Heart right ventricle (tissue), 16 donors: ENCODE data around the gene OLIG2. TPM values are rescaled to one million over a fixed set of nuclear protein-coding genes. Genes with fewer than 3 reads are reported as not detected.

Experiments
- ATAC-seq, 8 donors: fragments of 200-7000 bp; cut with Tn5 transposase; one replicate each; pipeline ENCODE4 v1.9.1; 2020; ENCODE audit warnings: mild to moderate bottlenecking in 8 of 8, moderate library complexity in 8 of 8, moderate number of reproducible peaks in 1 of 8
- DNase-seq, 2 donors: peaks; one replicate each; pipeline ENCODE4 v3.0.0-alpha.2; 2020
- H3K27ac ChIP-seq, 10 donors: fragments of 200-600 bp; sonication (generic) in 2 of 10; one replicate each; pipeline versions ENCODE4 v1.5.0 to v1.8.0; 2020 to 2022; ENCODE audit warnings: mild to moderate bottlenecking in 3 of 10
- H3K27me3 ChIP-seq, 7 donors: fragments of 200-600 bp; one replicate each; pipeline ENCODE4 v1.8.0; 2021 to 2022; ENCODE audit warnings: mild to moderate bottlenecking in 2 of 7
- H3K36me3 ChIP-seq, 9 donors: fragments of 200-600 bp; sonication (generic) in 1 of 9; one replicate each; pipeline versions ENCODE4 v1.5.0 to v1.8.0; 2020 to 2022; ENCODE audit warnings: mild to moderate bottlenecking in 2 of 9
- H3K4me1 ChIP-seq, 9 donors: fragments of 200-600 bp; sonication (generic) in 1 of 9; one replicate each; pipeline versions ENCODE4 v1.5.0 to v1.8.0; 2020 to 2022; ENCODE audit warnings: mild to moderate bottlenecking in 4 of 9
- H3K4me3 ChIP-seq, 10 donors: fragments of 200-600 bp; sonication (generic) in 2 of 10; one replicate each; pipeline versions ENCODE4 v1.5.0 to v1.8.0; 2020 to 2022; ENCODE audit warnings: mild to moderate bottlenecking in 7 of 10, moderate library complexity in 2 of 10
- H3K9me3 ChIP-seq, 11 donors: fragments of 200-600 bp in 10 of 11; sonication (generic) in 2 of 11; one replicate each; pipeline versions ENCODE4 v1.5.0 to v1.8.0; 2013 to 2022; ENCODE audit warnings: mild to moderate bottlenecking in 2 of 11, control low read depth in 1 of 11, moderate library complexity in 1 of 11
- WGBS, 2 donors: extraction: QIAGEN DNeasy Blood & Tissue Kit; methylation state at CpG; one replicate each; pipeline ENCODE4 v1.1.7; 2013; ENCODE audit warnings: inconsistent platforms in 1 of 2; 5-methylcytosine and 5-hydroxymethylcytosine counted together
- intact Hi-C, 10 donors: fragments of 100-400 bp; cut with DNase I; formaldehyde crosslinking; loops; one replicate each; pipeline versions ENCODE4 v1.11.1 to v1.14.2; 2022
- polyA plus RNA-seq, 2 donors: library from polyadenylated mRNA; stranded (reverse); fragments of 200-250 nt; gene quantifications; one replicate each; pipeline ENCODE4 v1.2.3, GENCODE V29; 2013
- total RNA-seq, 10 donors: library from RNA; stranded (reverse); fragmentation: NEBNext Ultra II Directional in 3 of 10; extraction: Animal tissue kit (Norgen Biotek cat#: 25700) in 3 of 10; gene quantifications; one replicate each; pipeline versions ENCODE4 v1.2.1 to v1.2.4, GENCODE V29; 2021 to 2023
- TF ChIP-seq, protein P1 (sequence below), 9 donors: fragments of 200-600 bp; sonication (generic) in 2 of 9; IDR thresholded peaks; one replicate each; pipeline versions ENCODE4 v1.5.0 to v1.8.0; 2021 to 2022; ENCODE audit warnings: antibody characterized with exemption in 9 of 9, mild to moderate bottlenecking in 5 of 9, moderate library complexity in 1 of 9
- donor health status: Arrhythmogenic right ventricular cardiomyopathy.
- donor health status: ischemic (EF 13 %, LVEDD 7.1; RV severe dilation, severe dysfunction).
- donor health status: healthy with polysubstance abuse.
- donor health status: DM: no; HTN: yes; CAD: no.
- donor health status: DM: no; HTN: no; CAD: no.
- donor health status: ischemic (EF 25% LVEDD 6.9; RV normal size, moderate dysfunction).
- donor health status: ischemic (EF 25% LVEDD 5.7; RV mildly dilated, moderate dysfunction).
- donor health status: healthy.
- donor health status: DM: yes; HTN: yes; CAD: no.
- donor health status: Ischemic cardiomyopathy.
- donor health status: ischemic (EF 35%, LVEDD 5.7; RV mildly dilated, moderate dysfunction).
- donor health status: nonischemic (EF 11% LVEDD 7.7; RV severe dilation, severe dysfunction).
- donor health status: DM: yes; HTN: yes; CAD: no.
- donor health status: PGD.
- donor health status: ischemic (EF 29% LVEDD 5.4; RV normal size, mild dysfunction).
- donor health status: nonischemic (EF 23%, LVEDD 6.1; RV moderate dilation, normal function).

Gene OLIG2
- total and polyA plus RNA-seq, 12 donors: not detected

DNA sequence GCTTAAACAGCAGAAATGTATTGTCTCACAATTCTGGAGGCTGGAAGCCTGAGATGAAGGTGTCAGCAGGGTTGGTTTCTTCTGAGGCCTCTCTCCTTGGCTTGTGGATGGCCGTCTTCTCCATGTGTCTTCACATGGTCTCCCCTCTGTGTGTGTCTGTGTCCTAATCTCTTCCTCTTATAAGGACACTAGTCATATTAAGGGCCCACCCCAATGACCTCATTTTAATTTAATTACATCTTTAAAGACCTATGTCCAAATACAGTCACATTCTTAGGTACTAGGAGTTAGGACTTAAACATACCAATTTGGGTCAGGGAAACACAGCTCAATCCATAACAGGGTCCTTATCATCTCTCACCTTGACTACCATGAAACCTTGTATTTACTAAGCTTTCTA lies 14.8 kb upstream of the OLIG2 start:
- H3K36me3 ChIP-seq: no peaks in the 10 kb centered on the region
- intact Hi-C loops: loop anchor here in 1 of 10 donors (10.0 kb wide), 1 partner anchor 114 kb away; no protein-coding TSS in a partner anchor
- no peak overlapping the region for H3K4me3 ChIP-seq
- no peak for ATAC-seq
- H3K4me1 ChIP-seq: peaks cover 0 to 24% (median 0%) of the 10 kb centered on the region in 9 donors
- TF ChIP-seq, protein P1, sequence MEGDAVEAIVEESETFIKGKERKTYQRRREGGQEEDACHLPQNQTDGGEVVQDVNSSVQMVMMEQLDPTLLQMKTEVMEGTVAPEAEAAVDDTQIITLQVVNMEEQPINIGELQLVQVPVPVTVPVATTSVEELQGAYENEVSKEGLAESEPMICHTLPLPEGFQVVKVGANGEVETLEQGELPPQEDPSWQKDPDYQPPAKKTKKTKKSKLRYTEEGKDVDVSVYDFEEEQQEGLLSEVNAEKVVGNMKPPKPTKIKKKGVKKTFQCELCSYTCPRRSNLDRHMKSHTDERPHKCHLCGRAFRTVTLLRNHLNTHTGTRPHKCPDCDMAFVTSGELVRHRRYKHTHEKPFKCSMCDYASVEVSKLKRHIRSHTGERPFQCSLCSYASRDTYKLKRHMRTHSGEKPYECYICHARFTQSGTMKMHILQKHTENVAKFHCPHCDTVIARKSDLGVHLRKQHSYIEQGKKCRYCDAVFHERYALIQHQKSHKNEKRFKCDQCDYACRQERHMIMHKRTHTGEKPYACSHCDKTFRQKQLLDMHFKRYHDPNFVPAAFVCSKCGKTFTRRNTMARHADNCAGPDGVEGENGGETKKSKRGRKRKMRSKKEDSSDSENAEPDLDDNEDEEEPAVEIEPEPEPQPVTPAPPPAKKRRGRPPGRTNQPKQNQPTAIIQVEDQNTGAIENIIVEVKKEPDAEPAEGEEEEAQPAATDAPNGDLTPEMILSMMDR (IDR thresholded peaks at IDR 0.05): no peak
- no peaks in the 10 kb centered on the region for H3K9me3 ChIP-seq
- 72 to 94% methylated on average over 1 of the region's 1 CpG for WGBS, 2 donors
- no peak overlapping the region for H3K27ac ChIP-seq
- no peak for DNase-seq
- H3K27me3 ChIP-seq: peaks cover 0 to 77% (median 33%) of the 10 kb centered on the region in 7 donors

DNA sequence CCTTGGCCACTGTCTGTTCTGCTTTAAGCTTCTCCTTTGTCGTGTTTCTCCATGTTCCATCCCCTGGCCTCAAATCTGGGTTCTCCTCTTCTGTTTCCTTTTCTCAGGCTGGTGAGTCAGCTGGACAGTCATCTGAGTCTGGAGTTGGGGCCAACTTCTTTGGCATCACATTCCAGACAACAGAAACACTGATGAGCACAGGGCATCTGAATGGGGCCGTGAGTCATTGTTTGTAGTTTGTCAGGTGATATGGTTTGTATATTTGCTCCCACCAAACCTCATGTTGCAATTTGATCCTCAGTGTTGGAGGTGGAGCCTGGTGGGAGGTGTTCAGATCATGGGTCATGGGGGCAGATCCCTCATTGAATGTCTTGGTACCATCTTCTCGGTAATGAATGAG lies 14.3 kb upstream of the OLIG2 start:
- Histone ChIP-seq H3K4me3 (no peak overlapping the region), H3K27me3 (peaks cover 0 to 77% (median 38%) of the 10 kb centered on the region in 7 donors), H3K4me1 (peaks cover 0 to 24% (median 0%) of the 10 kb centered on the region in 9 donors), H3K9me3 (no peaks in the 10 kb centered on the region), H3K36me3 (no peaks in the 10 kb centered on the region), H3K27ac (no peak overlapping the region)
- ATAC-seq: no peak
- TF ChIP-seq, protein P1 (IDR thresholded peaks at IDR 0.05): no peak
- no peak for DNase-seq
- intact Hi-C loops: loop anchor here in 1 of 10 donors (10.0 kb wide), 1 partner anchor 113 kb away; no protein-coding TSS in a partner anchor
- 80 to 81% methylated on average over 3 of the region's 3 CpGs for WGBS, 2 donors

DNA sequence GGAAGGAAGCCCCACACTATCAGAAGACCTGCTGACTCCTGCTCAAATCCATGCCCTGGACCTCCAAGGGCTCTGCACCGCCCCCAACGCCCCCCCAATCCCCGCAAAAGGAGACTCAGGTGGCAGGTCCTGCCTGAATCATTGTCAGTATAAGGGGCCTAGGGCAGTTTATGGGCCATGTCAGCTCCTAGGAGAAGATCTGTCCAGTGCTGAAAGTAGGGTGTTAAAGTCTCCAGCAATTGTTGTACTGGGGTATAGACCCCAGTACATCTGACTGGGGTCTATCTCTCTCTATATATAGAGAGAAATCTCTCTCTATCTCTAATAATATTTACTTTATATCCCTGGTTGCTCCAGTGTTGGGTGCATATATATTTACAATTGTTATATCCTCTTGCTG lies 12.1 kb upstream of the OLIG2 start:
- DNase-seq (no peak), ATAC-seq (no peak)
- Histone ChIP-seq H3K4me3 (no peak overlapping the region), H3K4me1 (peaks cover 0 to 9% (median 0%) of the 10 kb centered on the region in 9 donors), H3K27me3 (peaks cover 0 to 93% (median 57%) of the 10 kb centered on the region in 7 donors), H3K36me3 (no peaks in the 10 kb centered on the region), H3K9me3 (no peaks in the 10 kb centered on the region), H3K27ac (no peak overlapping the region)
- WGBS, 2 donors: 53 to 55% methylated on average over 3 of the region's 3 CpGs
- TF ChIP-seq, protein P1 (IDR thresholded peaks at IDR 0.05): no peak
- intact Hi-C loops: loop anchor here in 1 of 10 donors (10.0 kb wide), 1 partner anchor 111 kb away; no protein-coding TSS in a partner anchor

DNA sequence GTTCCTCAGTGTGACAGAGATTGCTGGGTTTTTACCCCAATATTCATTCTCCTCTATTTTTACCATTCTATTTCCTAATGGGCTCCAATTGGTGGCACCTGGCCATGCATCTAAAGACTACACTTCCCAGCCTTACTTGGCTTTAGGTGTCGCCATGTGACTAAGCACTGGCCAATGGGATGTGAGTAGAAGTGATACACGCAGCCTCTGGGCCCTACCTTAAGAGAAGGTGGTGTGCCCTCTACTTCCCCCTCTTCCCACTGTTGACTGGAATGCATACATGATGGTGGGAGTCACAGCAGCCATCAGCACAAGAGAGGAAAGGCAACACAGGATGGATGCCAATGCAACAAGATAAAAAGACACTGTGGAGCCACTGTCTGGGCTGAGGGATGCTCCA lies 11.4 kb upstream of the OLIG2 start:
- TF ChIP-seq, protein P1 (IDR thresholded peaks at IDR 0.05): no peak
- no peak overlapping the region for H3K27ac ChIP-seq
- WGBS, 2 donors: 63 to 65% methylated on average over 2 of the region's 2 CpGs
- H3K27me3 ChIP-seq: peaks cover 0 to 99% (median 64%) of the 10 kb centered on the region in 7 donors
- no peaks in the 10 kb centered on the region for H3K36me3 ChIP-seq
- intact Hi-C loops: loop anchor here in 1 of 10 donors (10.0 kb wide), 1 partner anchor 110 kb away; no protein-coding TSS in a partner anchor
- H3K4me3 ChIP-seq: no peak overlapping the region
- ATAC-seq: no peak
- H3K9me3 ChIP-seq: no peaks in the 10 kb centered on the region
- H3K4me1 ChIP-seq: peaks cover 0 to 8% (median 0%) of the 10 kb centered on the region in 9 donors
- DNase-seq: no peak
